Ovary (tissue), 3 donors: ENCODE measurements around the gene GNB1.

Experiments used
- CTCF ChIP-seq, 3 donors: fragments of 450-650 bp in 2 of 3; fragments of 200-600 bp in 1 of 3; IDR thresholded peaks; one replicate each; pipeline versions ENCODE4 v1.5.1 to v1.8.0; 2016 to 2022; ENCODE audit warnings: antibody characterized with exemption in 3 of 3, mild to moderate bottlenecking in 1 of 3
- POLR2A ChIP-seq: fragments of 450-650 bp; IDR thresholded peaks from one replicate; pipeline ENCODE4 v1.6.1; 2017; ENCODE audit warnings: antibody characterized with exemption, mild to moderate bottlenecking, moderate library complexity
- donor health status: DM: no; HTN: no; CAD: no.

GRCh38 chr1:1755852-1756251 lies 135.0 kb downstream of the GNB1 start:
- TF ChIP-seq CTCF (IDR thresholded peaks at IDR 0.05) (no peak), POLR2A (no peak)
